GM19193 (cell line): Measurements from ENCODE around the gene OSGEP.

Experiments
- POLR2A ChIP-seq: IDR thresholded peaks from 4 replicates; pipeline ENCODE4 v1.6.1; 2011; ENCODE audit not compliant: insufficient read depth, insufficient read length; ENCODE audit errors: extremely low read depth

The OSGEP gene

DNA sequence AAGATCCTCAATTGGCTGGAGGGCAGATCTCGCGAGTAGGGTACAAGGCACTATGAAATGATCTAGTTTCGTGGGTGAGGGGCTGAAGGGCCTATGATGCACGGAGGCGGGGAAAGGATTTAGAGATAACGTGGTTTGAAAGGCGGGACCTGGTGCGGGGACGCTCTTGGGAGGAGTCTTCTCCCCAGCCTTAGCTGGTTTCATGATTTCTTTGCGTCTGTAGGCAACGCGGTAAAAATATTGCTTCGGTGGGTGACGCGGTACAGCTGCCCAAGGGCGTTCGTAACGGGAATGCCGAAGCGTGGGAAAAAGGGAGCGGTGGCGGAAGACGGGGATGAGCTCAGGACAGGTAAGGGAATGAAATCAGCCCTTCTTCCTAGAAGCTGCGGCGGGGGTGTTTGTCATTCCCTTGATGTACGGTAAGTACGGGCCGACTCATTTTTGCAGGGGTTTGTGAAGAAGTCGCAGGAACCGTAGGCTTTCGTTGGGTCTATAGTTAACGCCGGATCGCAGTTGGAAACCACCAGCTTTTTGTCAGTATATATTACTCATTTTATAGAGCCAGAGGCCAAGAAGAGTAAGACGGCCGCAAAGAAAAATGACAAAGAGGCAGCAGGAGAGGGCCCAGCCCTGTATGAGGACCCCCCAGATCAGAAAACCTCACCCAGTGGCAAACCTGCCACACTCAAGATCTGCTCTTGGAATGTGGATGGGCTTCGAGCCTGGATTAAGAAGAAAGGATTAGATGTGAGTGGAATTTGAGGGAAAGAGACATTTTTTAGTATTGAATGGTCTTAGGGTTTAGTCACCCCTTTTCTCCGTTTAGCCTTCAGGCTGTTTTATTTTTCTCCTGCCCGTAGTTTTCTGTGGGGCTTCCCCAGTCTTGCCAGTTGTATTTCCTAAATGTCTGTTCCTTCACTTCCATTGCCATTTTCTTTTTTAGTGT, 1.0 kb upstream of the OSGEP start:
- TF ChIP-seq POLR2A: peak; percentile 47

DNA sequence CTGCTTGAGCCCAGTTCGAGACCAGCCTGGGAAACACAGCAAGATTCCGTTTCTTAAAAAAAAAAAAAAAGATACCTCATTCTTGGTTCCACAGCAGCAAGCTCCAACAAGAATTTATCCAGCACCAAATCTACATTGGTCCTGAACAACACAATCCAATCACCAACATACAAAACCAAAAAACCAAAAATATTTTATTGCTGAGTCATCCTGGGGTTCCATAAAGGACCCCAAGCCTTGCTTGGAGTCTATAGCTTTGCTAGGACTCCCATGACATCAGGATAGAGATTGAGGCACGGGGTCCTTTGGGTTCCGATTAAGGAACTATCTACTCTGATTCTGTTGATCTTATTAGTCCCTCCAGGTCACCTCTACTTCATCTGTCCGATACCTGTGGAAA, 7.7 kb downstream of the OSGEP start:
- no peak for TF ChIP-seq POLR2A

DNA sequence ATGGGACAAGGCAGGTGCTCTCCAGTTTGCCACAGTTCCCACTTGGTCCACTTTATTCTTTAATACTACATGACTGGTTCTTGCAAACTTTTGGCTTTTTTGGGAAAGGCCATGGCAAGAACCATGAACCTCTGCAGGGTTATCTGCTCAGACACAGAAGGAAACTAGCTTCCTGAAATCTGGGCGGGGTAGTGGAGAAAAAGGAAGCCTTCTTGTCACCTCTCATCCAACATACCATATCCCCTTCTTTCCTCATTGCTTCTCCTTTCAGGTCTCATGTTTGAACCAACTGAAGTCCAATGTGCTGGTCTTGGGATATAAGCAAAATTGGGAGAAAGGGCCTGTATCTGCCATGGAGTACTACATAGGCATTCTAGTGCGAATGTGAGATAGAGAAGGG, 13.2 kb downstream of the OSGEP start:
- no peak for TF ChIP-seq POLR2A

DNA sequence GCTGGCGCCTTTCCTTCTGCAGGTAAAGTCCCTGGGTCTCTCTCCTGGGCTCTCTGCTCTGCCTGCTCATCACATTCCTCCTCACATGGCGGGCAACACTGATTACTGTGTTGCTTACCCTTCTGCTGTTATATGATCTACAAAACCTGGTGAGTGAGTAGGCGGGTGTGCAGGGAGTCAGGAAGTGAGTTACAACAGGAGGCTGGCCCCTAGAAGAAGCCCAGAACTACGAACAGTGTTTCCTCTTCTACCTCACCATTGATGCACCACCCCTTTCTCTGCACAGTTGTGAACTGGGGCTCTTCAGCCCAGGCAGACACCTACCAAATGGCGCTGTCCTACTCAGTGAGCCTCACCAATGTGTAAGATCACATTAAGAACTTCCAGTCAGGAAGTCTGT, 13.7 kb downstream of the OSGEP start:
- no peak for TF ChIP-seq POLR2A

DNA sequence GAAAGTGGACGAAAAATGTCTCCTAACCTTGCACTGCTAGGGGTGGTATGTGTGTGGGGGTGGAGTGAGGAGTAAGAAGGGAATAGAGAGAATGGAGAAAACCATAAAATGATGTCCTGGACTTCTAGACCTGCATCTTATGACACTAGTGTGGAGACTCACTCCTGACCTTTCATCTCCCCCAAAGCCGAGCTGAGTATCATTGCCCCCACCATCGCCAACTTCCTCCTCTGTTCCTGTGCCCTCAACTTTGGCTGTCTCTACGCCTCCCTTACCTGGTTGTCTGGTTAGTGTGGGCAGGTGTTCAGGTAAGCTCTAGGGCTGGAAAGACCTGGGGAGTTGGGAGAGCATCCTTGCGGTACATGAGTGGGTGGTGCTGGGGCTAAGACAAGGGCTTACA, 14.1 kb downstream of the OSGEP start:
- no peak for TF ChIP-seq POLR2A

DNA sequence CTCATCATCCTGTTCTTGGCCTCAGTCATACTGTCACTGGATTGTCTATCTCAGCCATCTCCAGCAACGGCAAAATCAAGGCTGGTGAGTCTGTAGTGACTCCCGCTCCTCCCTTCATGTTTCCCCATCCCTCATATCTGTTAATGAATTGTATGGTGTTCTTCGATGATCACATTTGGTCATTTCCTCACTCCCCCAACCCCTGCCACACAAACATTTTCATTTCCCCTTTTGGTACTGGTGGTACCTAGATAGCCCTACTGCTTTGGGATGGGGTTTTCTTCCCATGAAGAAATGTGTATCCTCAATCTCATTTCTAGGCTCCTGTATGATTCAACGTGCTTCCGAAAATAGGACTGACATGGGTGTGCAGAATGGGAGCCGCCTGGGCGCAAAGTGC, 15.9 kb downstream of the OSGEP start:
- no peak for TF ChIP-seq POLR2A

DNA sequence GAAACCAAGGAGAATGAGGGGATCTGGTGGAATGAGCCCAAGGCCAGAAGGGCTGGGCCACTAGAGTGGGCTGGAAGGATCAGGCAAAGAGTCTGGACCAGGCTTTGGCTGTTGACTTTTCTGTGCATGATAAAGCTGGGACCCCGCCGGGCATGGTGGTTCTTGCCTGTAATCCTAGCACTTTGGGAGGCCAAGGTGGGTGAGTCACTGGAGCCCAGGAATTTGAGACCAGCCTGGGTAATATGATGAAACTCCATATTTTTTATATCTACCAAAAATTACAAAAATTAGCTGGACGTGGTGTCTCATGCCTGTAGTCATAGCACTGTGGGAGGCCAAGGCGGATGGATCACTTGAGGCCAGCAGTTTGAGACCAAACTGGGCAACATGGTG, 18.3 kb downstream of the OSGEP start:
- TF ChIP-seq POLR2A: no peak

DNA sequence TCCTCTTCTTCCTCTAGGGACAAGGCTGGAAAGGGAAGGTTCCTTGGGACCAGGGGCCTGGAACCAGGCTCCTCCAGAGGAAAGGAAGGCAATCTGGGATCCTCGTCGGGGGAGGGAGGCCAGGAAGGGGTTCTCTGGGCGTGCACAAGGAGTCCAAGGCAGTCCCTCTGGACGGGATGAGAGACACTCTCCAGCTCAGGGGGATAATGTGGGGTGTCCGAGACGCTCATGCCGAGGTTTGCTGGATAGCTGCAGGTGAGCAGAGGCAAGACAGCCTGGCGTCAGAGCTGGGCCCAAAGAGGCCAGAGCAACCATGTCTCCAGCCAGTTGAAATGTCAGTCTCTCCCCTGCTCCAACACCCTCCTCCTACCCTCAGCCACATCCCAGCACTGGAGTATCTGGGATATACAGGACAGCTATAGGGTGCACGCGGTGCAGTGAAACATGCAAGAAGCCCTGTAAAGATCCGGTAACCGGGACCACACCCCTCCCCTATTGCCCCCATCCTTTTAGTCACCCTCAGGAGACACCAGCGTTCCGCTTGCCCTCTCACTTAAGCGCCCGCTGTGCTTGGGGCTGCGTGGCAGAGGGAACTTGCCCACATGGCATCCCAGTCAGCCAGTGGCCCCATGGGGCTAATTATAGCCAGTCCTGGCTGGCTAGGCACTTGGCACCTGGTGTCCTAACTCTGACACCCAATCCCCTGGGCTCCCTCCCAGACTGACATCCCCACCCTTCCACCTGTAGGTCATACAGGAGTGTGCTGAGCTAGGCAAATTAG, 18.8 kb downstream of the OSGEP start, which contains the start of gene KLHL33:
KLHL33 (minus strand) TSS at position 585 of the 781 bp plus-strand sequence; CDS start at position 230, 355 bp downstream.
- no peak for TF ChIP-seq POLR2A

DNA sequence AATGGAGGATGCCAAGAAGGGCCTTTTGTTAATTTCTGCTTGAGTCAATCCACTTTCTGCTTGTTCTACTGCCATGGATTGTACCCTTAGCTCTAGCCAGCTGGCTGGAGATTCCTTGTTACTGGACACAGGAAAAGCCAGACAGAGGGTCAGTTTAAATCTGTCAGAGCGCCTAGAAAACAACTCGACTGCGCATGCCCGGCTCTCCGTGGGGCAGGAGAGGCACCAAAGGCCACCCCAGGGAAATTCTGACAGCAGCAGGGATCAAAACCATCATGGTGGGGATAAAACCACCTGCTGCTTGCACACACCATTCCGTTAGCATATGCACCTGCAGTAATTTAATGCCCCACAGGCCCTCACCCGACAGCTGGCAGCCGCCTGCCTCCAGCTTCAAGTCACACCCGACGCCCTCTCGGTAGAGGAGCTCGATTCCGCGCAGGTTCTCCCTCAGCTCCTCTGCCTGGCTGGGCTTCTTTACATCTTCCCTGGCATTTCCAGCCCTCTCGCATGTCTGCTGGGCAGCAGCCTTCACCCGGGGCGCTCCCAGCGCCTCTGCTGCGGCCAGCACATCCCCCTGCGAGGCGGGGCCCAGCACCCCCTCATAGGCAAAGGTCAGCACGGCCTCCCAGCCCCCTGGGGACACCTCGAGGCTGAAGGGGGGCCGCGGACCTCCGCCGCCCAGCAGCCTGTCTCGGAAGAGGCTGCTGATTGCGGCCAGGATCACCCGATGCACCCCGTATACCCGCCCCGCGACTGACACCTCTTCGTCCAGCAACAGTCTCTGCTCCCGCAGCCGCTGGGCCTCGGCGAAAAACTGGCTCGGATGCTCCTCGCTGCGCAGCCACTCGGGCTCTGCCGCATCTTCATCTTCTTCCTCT, 19.7 kb downstream of the OSGEP start:
- no peak for TF ChIP-seq POLR2A

DNA sequence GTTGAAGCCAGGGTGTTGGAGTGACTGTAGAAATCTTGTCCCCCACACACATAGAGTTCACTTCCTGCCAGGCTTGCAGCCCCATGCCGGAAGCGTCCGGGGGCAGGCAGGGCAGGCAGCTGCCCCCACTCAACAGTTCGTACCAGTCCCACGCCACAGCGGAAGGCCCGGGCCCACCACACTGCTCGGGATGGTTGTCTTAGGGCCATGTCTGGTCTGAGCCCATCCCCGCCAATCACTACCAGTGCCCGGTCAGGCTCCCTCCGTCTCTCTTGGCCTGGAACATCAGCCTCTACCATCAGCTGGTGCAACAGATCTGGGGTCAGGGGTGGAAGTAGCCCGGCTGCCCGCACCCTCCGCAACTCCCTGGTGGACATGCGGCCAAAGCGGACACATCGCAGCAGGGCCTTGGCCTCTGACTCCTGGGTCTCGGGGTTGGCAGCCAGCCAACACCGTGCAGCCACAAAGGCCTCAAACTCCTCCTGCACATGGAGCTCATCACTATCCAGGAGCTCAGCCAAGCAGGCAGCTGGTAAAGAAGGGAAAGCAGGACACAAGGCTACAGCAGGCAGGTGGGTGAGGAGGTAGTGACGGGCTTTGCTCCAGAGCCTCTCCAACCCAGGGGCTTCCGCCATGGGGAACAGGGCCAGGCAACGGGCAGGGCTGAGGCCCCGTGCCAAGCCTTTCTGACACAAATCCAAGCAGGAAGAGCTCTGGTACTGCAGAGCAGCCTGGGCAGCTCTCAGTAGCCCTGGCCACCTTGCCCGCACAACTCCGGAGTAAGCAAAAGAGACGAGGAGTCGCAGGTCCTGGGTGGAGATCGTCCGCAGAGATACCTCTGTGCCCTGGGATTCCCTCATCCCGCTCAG, 24.6 kb downstream of the OSGEP start:
- TF ChIP-seq POLR2A: no peak

DNA sequence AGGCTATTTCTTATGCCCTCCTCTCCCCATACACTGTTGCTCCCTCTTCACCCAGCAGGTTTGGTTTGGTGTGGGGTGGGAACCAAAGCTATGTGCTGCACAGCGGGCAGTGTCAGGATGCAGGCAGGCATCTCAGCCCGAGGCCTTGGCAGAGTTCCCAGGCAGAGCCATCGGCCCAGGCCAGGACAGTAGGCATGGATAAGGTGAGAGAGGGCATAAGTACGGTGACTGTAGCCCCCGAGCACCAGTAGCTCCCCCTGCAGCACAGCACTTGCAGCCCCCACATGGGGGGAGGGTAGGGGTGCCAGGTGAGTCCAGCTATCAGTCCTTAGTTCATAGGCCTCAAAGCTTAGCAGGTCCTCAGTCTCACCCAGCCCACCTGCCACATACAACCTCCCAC, 25.8 kb downstream of the OSGEP start:
- TF ChIP-seq POLR2A: no peak

DNA sequence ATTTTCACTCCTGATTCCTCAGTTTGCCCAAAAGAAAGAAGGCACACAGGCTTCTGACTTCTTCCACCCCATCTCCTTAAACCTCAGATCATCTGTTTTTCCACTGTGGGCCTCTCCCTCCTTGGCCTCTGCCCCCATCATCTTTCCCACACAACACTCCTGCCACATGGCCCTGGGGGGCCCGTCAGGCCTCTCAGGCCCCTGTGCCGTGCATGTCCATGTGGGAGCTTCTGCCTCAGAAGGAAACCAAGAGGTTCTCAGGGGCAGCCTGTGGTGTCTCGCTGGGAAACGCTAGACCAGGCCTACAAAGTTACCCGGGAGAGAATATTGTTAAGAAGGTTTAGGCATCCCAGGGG, 26.6 kb downstream of the OSGEP start:
- TF ChIP-seq POLR2A: no peak

DNA sequence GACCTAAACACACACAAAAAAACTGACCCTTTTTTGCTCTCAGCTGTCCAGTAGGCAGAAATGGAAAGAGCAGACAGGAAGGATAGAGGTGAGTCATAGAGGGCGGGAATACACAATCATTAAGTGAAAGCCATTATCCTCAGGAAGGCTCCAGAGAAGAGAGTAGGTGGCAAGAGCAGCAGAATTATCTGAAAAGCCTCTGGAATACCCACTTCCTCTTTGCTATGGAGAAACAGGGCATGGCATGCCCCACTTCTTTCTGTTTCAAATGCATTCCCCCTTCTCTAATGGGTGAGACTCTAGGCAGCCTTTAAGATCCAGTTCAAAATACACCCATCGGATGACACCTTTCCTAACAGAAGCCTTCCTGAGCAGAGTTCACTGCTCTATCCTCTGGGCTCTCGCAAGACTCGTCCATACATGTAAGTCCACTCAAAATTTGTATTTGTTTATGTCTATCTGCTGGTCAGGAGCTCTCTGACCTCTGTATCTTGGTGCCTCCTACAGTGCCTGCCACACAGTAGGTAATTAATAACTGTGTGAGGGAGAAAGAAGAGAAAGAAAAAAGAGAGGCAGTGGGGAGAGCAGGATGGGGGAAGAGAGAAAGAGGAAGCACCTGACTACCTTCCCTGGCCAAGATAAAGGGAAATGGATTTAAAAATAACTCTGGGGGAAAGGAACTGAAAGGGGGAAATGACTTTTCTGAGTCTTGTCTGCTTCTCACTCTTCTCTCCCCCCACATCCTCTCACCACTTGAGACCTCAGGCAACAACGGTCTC, 27.2 kb downstream of the OSGEP start:
- TF ChIP-seq POLR2A: no peak
